GM18499 (cell line): ENCODE measurements around the gene TPRN.

ENCODE experiments used
- ATAC-seq: cut with Tn5 transposase; IDR thresholded peaks from one replicate; pipeline ENCODE4 v1.9.1; 2021; ENCODE audit warnings: moderate number of reproducible peaks; ENCODE audit not compliant: insufficient read depth, unreplicated experiment

Gene TPRN

DNA sequence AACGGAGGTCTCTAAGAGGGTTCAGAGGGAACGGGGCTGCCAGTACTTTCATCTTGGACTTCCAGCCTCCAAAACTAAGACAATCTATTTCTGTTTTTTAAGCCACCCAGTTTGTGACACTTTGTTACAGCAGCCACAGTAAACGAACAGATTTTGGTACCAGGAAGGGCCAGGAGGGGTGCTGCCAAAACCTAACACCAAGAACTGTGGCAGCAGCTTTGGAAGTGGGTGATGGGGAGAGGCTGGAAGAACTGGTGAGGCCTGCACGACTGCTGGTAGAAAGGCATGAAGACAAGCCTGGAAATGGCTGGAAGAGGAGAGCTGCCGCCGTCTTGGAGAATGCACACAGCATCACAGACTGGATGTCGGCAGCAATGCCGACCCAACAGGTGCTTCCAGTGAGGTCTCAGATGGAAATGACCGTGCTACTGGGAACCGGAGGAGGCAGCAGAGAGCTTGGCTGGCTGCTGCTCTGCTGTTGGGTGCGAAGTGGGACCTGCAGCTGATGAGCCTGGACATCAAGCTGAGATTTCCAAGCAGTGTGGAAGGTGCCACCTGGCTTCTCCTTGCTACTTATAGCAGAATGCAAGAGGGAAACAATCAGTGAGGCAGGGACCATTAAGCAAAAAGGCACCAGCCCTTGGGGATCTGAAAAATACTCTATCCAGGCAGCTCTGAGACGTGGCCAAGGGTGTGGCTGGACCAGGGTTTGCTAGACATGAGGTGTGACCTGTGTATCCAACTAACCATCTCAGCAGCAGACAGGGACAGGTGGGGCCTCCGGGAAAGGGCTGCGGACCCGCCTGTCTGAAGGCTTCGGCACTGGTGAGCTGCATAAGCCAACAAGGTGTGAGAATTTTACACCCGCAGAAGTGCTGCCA, 24.0 kb downstream of the TPRN start:
- no peak for ATAC-seq

DNA sequence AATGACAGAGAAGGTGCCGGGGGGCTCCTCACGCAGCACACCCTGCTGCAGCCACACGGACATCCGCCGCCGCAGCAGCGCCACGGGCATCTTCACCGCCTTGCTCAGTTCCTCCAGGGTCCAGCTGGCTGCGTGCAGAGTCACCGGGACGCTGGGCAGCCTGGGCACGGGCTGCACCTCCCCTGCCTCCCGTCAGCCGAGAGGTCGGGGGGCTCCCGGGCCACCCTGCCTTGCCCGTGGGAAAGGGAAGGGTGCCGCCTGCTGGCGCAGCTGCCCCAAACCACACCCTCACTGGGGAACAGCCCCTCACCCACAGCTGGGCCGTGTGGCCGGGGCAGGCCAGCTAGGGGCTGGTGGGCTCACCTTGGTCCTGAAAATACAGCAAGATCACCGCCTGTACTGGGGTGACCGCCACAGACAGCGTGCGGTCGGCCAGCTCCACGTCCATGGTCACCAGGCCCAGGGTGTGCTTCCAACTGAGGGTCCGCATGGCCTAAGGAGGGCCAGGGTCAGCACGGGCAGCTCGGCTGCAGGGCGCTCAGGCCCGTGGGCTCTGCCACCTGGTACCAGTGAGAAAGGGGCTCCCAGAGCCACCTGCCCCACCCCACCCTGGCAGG, 25.1 kb downstream of the TPRN start:
- ATAC-seq = no peak

DNA sequence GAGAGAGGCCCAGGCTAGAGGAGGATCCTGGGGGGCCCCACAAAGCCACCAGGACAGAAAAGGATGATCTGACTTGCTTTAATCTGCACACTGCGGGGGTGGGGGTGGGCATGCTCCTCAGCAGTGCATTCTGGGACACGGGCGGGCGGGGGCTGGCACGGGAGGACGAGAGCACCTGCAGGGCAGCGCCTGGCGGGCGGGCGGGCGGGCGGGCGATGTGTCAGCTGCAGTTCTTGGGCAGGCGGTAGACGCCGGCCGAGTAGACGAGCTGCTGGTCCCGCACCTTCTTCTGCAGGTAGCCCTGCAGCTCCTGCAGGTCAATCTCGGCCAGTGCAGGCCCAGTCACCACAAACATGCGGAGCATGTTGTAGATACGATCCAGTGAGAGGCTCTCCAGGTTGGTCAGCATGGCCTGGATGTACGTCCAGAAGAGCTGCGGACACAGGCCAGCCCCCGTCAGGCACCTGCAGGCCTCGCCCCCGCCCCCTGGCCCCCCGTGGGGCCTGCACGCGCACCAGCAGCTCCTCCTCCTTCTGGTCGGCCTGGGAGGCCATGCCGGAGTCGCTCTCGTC, 25.7 kb downstream of the TPRN start:
- no peak for ATAC-seq

- ATAC-seq = no peak
Observed at GRCh38 chr9:137173796-137174664, 26.5 kb downstream of the TPRN start.

DNA sequence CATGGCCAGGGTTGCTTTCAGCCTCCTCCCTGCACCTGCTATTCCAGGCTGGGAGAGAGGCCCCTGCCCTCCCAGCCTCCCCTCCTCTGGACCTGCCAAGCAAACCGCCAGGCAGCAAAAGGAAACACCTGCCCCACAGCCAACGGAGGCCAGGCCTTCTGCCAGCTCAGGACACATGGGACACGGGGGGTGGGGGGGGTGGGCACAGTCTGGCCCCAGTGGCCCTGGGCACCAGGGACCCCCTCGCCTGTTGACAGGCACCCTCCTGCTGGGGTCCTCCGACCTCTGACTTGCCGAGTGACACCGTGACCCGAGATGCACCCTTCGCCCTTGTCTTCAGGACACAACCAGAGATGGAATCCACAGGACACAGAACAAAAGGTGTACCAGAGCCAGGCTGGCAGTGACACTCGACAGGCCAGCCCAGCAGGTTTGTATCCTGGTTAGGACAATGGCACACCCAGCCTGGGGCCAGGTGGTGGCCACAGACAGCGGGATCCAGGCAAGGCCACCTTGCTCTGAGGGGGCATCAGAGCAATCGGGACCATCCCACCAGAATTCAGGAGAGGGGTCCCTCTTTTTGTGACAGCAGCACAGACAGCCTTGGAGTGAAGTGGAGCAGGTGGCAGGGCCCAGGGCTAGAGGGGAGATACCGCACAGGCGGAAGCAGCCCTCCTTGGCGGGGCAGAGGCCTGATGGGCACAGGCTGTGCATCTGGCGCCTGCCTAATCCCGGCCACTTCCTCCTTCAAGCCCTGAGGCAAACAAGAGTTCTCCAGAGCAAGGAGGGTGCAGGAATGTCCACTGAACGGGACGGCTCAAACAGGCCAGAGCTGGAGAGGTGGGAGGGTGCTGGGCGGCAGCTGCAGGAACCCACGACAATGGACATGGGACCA, 27.4 kb downstream of the TPRN start:
- ATAC-seq = no peak

GRCh38 chr9:137171149-137171900, 29.2 kb downstream of the TPRN start:
- ATAC-seq = no peak

DNA sequence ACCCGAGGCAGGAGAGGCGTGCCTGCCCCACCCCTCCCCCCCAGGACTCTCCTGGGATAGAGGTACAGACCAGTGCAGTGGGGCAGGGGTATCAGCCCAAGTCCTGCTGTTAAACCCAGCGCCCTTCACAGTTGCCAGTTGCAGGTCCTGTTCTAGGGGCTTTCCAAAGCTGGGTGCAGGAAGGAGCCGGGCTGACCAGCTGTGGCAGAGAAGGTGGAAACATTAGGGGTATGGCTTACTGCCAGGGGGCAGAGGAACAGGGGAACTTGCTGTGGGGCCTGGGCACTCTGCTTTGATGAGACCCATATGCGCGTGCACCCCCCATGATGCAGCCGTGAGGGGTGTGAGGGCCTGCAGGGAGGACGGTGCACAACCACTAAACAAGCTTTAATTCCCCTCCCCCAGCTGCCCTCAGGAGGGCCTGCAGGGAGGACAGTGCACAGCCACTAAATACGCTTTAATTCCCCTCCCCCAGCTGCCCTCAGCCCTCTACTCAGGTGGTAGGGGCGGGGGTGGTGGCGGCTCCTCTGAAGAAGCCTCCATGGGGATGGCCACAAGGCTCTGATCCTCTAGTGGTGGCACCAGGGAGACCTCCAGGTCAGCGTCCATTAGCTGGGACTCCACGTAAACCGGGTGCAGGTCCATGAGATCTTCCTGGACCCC, 29.9 kb downstream of the TPRN start:
- ATAC-seq = no peak

DNA sequence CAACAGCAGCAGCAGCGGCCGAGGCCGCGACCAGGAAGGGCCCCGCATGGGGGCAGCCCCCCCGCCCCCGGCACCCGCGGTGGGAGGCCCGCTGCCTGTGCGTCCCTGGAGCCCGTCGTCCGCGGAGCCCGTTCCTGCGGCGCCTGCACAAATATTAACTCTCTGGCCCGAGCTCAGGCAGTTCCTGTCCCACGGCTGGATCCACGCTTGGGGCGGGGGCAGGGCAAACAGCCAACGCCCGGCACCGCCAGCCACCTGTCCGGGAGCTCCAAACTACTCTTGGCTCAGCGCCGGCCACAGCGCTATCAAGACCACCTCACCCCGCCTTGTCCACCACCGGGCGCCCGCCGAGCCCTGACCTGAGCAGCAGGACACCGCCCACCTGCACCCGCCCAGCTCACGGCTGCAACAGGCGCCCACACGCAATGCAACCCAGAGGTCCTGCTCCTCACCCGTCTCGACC, 30.6 kb downstream of the TPRN start, which contains the start of gene LRRC26:
TSS of gene LRRC26 (minus strand) at position 156 of the 463 bp plus-strand sequence. CDS start at position 48, 108 bp downstream.
- no peak for ATAC-seq

GRCh38 chr9:137168904-137169856, 31.4 kb downstream of the TPRN start:
- ATAC-seq = no peak

GRCh38 chr9:137168573-137168903, 32.0 kb downstream of the TPRN start:
- ATAC-seq = no peak

DNA sequence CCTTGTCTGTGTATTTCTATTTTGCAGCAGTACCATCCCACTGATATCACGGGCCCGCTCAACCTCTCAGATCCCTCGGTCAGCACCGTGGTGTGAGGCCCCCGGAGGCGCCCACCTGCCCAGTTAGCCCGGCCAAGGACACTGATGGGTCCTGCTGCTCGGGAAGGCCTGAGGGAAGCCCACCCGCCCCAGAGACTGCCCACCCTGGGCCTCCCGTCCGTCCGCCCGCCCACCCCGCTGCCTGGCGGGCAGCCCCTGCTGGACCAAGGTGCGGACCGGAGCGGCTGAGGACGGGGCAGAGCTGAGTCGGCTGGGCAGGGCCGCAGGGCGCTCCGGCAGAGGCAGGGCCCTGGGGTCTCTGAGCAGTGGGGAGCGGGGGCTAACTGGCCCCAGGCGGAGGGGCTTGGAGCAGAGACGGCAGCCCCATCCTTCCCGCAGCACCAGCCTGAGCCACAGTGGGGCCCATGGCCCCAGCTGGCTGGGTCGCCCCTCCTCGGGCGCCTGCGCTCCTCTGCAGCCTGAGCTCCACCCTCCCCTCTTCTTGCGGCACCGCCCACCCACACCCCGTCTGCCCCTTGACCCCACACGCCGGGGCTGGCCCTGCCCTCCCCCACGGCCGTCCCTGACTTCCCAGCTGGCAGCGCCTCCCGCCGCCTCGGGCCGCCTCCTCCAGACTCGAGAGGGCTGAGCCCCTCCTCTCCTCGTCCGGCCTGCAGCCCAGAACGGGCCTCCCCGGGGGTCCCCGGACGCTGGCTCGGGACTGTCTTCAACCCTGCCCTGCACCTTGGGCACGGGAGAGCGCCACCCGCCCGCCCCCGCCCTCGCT, 32.6 kb downstream of the TPRN start:
- ATAC-seq = no peak

DNA sequence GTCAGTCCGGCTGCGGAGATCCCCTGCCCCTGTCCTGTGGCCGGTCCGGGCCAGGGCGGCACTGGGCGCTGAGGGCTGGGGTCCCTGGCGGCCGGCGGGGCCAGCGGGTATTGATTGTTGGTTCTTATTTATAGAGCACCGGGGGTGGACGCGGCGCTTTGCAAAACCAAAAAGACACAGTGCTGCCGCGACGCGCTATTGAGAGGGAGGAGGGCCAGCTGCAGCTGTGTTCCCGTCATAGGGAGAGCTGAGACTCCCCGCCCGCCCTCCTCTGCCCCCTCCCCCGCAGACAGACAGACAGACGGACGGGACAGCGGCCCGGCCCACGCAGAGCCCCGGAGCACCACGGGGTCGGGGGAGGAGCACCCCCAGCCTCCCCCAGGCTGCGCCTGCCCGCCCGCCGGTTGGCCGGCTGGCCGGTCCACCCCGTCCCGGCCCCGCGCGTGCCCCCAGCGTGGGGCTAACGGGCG, 33.2 kb downstream of the TPRN start:
- ATAC-seq = no peak

DNA sequence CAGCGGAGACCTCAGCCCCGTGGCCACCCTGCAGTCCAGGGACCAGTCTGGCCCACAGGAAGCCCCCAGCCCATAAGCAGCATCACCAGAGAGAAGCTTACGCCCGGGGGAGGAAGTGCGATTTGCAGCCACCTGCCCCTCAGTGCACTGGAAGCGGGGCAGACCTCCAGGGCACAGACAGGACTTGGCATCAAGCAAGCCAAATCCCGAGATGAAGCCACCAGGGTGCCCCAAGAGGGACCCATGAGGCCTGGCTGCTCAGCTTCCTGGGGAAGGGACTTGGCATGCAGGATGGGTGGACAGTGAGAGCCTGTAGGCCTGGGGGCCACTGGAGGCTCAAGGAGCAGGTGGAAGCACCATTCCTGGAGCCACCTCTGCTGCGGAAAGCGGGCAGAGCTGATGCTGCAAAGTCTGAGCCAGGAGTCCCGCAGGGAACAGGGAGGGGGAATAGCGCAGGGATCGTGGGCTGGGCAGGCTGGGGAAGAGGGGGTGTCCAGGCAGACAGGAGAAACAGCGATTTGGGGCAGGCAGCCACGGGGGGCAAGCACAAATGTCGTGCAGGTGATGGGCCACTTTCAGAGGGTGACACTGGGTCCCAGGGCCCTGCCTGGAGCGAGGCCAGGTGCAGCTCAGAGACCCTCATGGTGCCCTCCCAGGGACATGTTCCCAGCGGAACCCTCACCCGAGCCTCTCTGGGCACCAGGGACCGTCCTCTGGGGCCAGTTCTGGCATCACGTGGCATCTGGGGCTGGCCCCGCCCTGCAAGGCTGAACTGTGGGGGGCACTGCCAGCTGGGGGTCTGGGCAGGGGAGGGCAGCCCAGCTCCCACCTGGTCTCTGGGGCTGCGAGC, 33.9 kb downstream of the TPRN start:
- no peak for ATAC-seq

- no peak for ATAC-seq
Observed at GRCh38 chr9:137165250-137165836, 35.2 kb downstream of the TPRN start.
